RWPE1 (cell line): ENCODE results near the gene B4GALT1.

Source experiments
- CTCF ChIA-PET: fragments of 350-600 bp; sonication (Branson Sonifier 250); formaldehyde crosslinking; extraction: SDS; loops from one replicate; lab custom pipeline; 2021; lab: Yijun Ruan, JAX
- POLR2A ChIA-PET: fragments of 400-600 bp; formaldehyde crosslinking; extraction: SDS; loops from one replicate; lab custom pipeline; 2020; ENCODE audit warnings: antibody characterized with exemption; ENCODE audit not compliant: low non-redundant PET; lab: Yijun Ruan, JAX
- DNase-seq: peaks from one replicate; pipeline ENCODE4 v3.0.0; 2012; ENCODE audit warnings: low spot score
- H3K27ac ChIP-seq: fragments of 450-650 bp; 2 replicates; pipeline ENCODE4 v1.5.1; 2017
- CTCF ChIP-seq: fragments of 450-650 bp; conservative IDR thresholded peaks from 2 replicates; pipeline ENCODE4 v1.5.1; 2017; ENCODE audit warnings: low read depth, mild to moderate bottlenecking

B4GALT1 gene

GRCh38 chr9:33068991-33069390 lies 98.1 kb downstream of the B4GALT1 start:
- no peak overlapping the region for H3K27ac ChIP-seq
- no peak for TF ChIP-seq CTCF
- POLR2A ChIA-PET = no interaction called here
- no peak for DNase-seq
- CTCF ChIA-PET = interaction anchor here (1.6 kb wide), 1 partner anchor 157 kb away, joined by 3 read pairs; no protein-coding TSS in a partner anchor

- ChIA-PET CTCF (interaction anchor here (0.5 kb wide), 1 partner anchor 11 kb away, joined by 3 read pairs; the partner anchor contains the start of gene SMU1), POLR2A (no interaction called here)
- DNase-seq = no peak
- H3K27ac ChIP-seq = no peak overlapping the region
- TF ChIP-seq CTCF = no peak
Observed at GRCh38 chr9:33065157-33066076, 101.7 kb downstream of the B4GALT1 start.
